ENCODE data around the gene EPHA2.

EPHA2 gene

DNA sequence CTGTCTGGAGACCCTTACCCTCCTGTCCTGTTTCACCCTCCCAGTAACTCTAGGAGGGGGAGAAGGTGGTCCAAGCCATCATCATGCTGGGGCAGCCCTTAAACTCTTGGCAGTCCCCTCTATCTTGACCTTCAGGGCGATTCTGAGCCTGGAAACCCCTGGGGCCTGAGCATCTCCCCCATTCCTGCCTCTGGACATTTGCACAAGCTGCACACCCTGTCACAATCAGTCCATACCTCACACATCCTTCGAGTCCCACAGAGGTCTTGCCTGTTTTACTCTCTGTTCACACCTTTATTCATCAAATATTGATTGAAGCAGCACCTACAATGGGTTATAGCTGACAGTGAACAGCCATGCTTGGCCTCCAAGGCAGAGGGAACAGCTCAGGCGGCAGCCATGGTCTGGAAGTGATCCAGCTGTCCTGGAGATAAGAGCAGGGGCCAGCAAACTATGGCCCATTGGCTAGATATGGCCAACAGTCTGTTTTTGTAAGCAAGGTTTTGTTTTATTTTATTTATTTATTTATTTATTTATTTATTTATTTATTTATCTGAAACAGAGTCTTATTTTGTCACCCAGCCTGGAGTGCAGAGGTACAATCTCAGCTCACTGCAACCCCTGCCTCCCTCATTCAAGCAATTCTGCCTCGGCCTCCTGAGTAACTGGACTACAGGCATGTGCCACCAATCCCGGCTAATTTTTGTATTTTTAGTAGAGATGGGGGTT is 75.3 kb downstream of the EPHA2 start:
- TF ChIP-seq, protein P1, sequence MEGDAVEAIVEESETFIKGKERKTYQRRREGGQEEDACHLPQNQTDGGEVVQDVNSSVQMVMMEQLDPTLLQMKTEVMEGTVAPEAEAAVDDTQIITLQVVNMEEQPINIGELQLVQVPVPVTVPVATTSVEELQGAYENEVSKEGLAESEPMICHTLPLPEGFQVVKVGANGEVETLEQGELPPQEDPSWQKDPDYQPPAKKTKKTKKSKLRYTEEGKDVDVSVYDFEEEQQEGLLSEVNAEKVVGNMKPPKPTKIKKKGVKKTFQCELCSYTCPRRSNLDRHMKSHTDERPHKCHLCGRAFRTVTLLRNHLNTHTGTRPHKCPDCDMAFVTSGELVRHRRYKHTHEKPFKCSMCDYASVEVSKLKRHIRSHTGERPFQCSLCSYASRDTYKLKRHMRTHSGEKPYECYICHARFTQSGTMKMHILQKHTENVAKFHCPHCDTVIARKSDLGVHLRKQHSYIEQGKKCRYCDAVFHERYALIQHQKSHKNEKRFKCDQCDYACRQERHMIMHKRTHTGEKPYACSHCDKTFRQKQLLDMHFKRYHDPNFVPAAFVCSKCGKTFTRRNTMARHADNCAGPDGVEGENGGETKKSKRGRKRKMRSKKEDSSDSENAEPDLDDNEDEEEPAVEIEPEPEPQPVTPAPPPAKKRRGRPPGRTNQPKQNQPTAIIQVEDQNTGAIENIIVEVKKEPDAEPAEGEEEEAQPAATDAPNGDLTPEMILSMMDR (conservative IDR thresholded peaks at IDR 0.05; ENCODE audit: low read depth, low read length) = no peak
- DNase-seq (ENCODE audit: low read depth) = no peak
- H3K4me3 ChIP-seq (ENCODE audit: low read length) = no peak overlapping the region

DNA sequence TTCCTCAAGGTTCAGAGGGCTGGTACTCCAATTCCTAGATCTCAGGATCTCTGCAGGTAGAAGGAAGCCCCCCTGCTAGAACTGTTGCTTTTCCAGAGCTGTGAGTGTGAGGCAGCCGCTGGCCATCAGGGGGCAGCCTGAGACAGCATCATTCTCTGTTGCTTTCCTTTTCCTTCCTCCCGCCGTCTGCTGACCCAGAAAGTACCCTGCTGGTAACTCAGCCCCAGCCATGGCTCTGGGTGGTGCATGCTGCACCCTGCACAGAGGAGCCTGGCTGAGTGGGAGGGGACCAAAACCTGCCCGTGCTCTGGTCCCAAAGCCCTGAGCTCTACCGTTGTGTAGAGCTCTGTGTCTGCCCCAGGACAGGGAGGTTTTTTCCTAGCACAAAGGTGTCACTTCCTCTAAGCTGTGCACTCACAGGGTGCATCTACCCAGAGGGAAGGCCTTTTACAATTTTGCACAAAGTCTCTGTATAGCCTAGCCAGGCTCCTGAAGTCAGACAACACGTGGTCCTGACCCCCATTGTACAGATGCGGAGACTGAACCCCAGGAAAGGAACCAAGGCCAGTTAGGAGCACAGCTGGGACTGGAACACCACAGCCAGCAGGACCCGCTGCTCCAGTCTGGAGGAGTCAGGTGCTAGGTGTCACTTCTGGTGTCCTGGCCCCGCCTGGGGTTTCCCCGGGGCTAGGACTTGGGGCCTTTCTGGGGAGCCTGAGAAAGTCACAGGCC is 76.8 kb downstream of the EPHA2 start:
- DNase-seq (ENCODE audit: low read depth) = no peak
- H3K4me3 ChIP-seq (ENCODE audit: low read length) = no peak overlapping the region
- TF ChIP-seq, protein P1 (conservative IDR thresholded peaks at IDR 0.05; ENCODE audit: low read depth, low read length) = peak; percentile 91

DNA sequence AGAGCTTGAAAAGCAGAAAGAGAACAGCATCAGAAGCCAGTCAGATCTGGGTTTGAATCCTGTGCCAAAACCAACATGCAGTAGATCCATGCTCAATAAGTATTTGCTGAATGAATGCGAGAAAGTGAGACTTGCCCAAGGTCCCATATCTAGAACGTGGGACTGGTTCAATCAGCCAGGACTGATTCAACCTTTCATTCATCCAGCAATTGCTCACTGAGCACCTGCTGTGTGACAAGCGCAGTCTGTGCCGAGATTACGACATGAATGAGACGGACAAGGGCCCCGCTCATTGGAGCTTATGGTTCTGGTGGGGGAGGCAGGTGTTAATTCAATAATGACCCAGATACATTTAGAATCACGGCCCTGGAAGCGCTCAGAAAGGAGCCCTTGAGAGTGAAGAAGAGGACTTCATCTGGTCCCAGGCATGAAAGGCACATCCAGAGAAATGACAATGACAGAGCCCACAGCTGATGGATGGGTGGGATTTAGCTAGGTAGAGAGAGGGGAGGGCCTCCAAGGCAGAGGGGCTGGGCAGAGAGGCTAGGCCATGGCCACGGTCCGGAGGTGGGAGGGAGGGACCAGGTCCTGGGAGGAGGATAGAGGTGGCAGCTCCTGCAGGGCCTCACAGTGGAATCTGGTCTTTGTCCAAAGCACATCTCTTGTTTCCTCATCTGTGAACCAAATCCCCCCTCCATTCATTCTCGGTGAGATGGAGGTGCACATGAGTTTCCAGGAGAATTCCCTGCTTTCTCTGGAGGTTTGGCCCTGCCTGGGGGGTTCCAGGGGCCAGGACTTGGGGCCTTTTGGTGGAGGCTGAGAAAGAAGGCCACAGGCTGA is 78.2 kb downstream of the EPHA2 start:
- no peak overlapping the region for H3K4me3 ChIP-seq (ENCODE audit: low read length)
- TF ChIP-seq, protein P1 (conservative IDR thresholded peaks at IDR 0.05; ENCODE audit: low read depth, low read length) = no peak
- no peak for DNase-seq (ENCODE audit: low read depth)

DNA sequence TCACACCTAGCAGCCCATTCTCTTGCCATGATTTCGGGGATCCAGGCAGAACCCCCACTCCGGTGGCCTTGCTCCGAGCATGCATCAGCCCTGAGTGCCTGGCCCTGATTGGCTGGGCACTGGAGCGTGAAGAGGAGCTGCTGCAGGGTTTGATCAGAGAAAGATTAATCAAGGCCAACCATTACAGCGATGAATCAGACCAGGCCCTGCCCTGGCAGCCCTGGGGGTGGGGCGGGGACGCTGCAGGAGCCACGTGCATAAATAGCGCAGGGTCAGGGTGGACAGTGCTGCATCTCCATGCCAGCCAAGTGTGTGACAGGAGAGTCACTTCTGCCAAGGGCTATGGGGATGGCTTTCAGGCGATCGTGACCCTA is 79.0 kb downstream of the EPHA2 start:
- no peak for DNase-seq (ENCODE audit: low read depth)
- TF ChIP-seq, protein P1 (conservative IDR thresholded peaks at IDR 0.05; ENCODE audit: low read depth, low read length) = no peak
- no peak overlapping the region for H3K4me3 ChIP-seq (ENCODE audit: low read length)

DNA sequence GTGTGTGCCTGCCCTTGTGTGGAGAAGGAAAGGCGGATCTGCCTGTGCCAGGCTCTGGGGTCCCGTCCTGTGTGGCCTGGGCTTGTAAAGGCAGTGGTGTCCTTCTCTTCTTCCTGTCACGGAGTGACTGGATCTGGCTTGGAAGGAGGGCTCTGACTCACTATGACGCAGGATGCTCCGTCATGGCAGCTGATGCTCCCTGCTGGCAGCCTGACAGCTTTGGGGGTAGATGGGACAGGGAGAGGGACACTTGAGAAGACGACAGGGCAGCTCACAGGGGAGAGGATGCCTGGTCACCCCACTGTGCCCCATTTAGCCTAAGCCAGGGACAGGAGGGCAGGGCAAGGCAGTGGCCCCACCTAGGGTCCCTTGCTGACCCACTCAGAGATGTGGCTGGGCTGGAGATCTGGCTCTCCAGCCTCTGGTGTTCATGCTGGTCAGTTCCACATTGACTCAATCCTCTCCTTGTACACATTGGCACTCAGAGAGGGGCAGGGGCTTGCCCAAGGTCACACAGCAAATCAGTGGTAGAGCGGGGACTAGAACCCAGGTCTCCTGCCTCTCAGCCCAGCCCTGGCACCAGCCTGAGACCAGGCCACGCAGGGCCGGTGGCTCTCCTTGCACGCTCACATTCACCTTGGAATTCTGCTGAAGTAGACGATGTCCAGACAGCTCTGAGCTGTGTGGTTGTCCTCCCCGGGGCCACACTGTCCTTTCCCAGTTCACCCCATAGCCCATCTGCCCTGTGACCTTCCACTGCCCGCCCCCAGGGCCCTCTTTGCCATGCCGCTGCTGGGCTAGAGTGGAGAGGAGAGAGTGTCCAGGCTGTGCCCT is 79.6 kb downstream of the EPHA2 start:
- TF ChIP-seq, protein P1 (conservative IDR thresholded peaks at IDR 0.05; ENCODE audit: low read depth, low read length) = no peak
- no peak overlapping the region for H3K4me3 ChIP-seq (ENCODE audit: low read length)
- no peak for DNase-seq (ENCODE audit: low read depth)

DNA sequence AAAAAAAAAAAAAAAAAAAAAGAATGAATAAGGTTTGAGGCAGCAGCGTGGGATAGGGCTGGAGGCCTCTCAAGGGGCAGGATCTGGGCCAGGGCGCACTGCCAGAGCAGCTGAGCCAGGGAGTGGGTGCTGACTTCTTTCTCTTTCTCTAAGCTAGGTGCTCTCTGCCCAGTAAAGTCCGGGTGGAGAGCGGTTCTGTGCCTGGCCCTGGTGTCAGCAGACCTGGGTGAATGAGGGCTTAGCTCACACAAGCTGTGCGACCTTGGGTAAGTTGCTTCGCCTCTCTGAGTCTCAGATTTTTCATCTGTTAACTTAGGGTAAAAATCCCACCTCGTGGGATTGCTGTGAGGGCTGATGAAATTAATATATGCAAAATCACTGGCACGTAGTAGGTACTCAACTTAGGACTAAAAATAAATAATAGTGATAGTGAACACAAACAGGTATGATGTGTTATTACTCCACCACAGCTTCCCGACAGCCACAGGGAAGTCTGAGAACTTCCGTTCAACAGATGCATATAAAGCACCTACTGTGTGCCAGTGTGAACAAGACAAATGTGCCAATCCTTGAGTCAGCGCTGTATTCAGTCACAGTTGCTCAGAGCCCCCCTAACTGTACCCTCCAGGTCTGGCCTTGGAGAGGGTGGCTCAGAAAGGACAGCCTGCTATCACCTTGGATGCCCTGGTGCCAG is 80.4 kb downstream of the EPHA2 start:
- DNase-seq (ENCODE audit: low read depth) = no peak
- TF ChIP-seq, protein P1 (conservative IDR thresholded peaks at IDR 0.05; ENCODE audit: low read depth, low read length) = no peak
- H3K4me3 ChIP-seq (ENCODE audit: low read length) = no peak overlapping the region
